Hematopoietic multipotent progenitor cell treated with erythropoietin and hydrocortisone succinate and interleukin-3 and kit ligand, for 8 days (in vitro differentiated cells): ENCODE measurements around the gene FDXR.

ENCODE experiments used
- DNase-seq: peaks from one replicate; pipeline ENCODE4 v3.0.0-alpha.2; 2015

Gene FDXR

DNA sequence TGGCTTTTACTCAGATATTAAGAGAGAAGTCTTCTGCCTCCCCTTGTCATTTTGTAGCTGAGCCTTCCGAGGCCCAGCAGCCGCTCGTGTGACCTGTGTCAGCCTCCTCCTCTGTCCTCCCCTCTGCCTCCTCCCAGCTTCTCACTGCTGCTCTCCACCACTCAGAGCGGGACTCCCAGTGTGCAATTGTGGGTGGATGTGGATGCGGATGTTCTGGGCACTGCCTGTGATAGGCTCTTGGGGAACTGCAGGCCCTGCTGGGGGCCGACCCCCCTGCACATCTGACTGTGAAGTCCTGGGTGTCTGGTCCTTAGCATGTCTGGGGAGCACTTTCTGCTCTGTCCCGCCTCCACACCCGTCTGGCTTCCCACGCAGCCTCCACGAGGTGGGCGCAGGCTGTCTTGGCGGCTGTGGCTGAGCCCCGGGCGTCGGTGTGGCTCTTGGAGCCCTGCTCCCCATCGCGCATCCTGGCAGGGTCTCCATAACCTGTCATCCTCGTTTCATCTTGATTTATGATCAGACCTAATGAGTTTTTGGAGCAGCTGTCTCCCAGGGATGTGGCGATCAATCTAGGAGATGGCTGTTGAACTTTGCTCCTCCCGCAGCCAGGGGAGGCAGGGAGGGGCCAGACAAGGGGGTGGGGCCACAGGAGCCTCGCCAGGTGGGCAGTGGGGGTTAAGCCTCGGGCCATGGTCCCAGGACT lies 41.2 kb downstream of the FDXR start:
- DNase-seq = no peak

DNA sequence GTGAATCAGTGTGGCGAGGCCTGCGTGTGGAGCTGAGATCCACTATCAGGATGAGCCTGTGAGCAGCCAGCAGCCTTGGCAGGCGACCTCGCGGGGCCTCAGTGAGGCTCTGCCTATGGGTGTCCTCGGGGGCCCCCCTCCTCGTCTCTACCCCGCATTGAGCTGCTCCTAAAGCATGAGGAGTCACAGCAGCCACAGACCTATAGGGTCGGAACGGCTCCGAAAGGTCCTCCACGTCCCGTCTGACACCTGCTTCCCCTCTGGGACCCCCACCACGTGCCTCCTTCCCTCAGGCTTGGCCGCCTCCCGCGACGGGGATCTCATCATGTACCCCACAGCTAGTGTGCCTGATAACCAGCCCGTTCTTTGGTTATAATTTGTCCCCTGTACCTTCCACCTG lies 41.9 kb downstream of the FDXR start:
- no peak for DNase-seq

DNA sequence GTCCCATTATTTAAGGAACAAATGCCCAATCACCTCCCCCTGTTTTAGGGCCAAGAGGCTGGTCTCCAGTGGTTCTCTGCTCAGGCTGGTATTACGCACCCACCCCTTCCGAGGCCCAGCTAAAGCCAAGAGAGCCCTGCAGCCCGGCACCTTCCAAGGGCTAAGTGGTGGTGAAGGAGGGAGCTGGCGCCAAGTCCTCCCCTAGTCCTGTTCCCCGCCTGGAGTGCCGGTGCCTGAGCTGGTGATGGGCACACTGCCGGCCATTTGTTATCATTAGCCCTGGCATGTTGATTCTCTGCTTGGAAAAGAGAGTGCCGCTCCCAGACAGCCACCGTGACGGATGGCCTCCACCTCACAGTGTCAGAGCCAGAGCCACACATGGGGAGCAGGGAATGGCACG lies 45.0 kb downstream of the FDXR start:
- DNase-seq = no peak

DNA sequence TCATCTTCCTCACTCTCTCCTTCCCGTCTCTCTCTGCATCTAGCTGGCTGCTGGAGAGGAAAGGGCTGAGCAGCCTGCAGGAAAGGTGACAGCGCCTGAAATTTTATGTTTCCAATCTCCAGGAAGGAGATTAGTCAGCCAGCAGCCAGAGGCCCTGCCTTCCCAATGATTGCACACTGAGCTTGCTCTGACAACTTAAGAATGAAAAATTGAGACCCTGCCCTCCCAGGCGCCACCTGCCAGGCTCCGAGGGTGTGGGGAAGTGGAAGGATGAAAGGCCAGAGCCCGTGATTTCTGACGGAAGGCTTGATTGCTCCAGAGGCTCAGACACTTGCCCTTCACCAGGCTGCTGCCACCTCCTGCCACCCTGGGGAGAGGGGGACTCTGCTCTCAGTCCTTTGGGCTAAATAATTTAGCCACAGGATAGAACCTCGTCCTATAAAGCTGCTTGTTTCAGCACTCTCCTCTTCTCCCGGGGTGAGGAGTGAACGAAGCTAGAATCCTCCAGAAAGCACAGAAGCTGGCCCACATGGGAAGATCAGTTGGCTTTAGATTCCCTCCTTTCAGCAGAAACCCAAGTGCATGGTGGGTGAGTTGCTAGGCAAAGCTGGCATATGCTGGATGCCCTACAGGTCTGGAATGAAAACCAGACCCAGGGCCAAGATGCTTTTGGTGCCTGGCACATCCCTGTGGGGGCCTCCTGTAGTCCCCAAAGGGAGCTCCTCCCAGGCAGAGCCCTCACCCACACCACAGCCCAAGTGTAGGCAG lies 46.7 kb downstream of the FDXR start:
- DNase-seq = no peak

DNA sequence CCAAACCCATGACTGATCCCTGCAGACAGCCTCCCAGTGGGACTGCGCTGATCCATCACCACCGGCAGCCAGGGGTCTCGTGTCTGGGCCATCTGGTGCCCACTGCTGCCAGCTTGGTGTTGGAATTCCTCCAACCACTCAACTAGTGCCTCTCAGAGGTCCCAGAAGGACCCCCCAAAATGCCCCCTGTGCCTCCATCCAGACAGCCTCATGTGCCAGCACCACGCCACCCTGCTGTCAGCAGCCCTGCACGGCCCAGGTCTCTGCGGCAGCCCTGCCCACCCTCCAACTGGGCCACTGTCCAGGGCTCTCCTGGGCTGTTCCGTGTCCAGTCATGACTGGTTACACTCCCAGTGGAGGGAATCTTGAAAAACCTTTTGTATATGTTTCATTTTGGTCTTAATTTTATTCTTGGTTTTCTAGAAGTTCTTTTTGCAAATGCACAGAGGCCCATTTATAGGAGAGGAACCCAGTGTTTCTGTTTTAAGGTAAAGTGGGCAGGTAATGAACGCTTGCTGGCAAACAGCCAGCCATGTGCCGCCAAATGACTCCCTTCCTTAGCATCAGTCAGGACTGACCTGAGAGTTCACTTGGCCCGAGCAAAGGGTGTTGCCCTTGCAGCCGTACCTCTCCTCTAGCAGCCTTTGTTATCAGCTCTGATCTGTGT lies 47.7 kb downstream of the FDXR start:
- DNase-seq = no peak

DNA sequence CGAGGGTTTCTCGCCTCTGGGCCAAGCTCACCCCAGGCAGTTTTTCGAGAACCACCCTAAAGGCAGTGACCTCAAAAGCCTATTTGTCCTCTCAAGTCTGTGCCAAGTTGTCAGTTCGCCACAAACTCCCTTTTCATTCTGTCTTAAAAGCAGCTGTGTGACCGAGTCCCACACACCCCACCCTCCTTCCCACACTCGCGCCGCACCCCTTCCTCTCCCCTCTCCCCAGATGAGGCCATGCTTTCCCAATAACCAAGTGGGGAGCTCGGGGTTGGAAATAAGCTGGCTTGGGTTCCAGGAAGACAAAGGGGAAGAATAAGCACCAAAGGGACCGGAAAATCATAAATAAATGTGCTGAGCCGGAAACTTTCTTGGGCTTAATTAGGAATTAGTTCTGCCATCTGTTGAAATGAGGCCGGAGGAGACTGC lies 49.8 kb downstream of the FDXR start:
- DNase-seq = no peak

DNA sequence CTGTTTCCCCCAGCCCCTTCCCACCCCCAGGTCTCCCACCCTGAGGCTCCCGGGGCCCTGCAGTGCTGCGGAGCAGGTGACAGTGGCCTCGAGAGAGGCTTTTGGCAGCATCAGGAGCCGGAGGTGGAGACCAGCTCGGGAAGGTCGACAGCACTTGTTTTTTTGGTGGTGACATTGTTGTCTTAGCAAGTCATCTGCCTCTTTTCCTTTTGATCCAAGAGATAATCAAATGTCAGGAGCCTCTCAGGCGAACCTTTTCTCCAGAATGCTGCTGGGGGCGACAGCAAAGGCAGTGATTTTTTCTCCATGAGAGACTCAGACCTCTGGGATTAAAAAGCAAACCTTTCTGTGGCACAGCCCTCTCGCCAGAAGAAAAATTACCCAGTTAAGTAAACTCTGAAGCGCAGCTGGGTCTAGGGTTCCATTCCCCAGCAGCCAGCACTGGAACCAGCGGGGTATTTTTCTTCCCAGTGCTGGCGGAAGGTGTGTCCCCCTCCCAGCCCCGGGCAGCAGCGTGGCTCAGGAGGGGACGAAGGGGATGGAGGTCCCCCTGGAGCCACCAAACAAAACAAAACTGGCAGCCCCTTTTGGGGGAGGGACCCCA lies 50.4 kb downstream of the FDXR start:
- DNase-seq = no peak

DNA sequence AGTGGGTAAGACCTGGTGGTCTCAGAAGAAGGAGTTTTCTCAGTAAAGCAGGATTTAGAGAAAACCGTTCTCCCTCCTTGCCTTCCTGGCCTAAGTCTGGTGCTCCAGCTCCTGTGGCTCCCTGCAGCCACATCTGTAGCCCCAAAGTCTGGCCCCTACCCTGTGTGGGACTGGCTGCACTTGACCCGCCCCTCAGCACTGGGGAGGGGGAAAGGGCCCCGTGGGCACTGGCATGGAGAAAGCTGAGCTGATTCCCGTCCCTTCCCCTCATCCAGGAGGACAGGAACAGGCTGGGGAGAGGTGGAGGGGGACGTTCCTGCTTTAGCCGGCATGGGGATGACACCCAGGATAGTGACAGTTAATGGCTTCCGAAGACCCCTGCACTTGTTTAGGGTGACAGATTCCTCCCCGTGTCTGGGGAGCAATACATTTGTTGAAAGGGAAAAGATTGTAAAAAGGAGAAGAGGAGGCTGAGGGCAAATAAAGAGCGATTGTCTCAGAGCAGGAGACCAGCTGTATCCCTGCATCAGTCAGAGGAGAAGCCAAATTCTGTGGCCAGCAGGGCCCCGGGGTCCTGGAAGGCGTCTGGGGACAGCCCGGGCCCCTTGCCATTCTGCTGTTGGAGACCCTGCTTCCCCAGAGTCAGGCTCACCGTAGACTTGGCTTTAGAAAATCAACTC lies 51.0 kb downstream of the FDXR start:
- no peak for DNase-seq

DNA sequence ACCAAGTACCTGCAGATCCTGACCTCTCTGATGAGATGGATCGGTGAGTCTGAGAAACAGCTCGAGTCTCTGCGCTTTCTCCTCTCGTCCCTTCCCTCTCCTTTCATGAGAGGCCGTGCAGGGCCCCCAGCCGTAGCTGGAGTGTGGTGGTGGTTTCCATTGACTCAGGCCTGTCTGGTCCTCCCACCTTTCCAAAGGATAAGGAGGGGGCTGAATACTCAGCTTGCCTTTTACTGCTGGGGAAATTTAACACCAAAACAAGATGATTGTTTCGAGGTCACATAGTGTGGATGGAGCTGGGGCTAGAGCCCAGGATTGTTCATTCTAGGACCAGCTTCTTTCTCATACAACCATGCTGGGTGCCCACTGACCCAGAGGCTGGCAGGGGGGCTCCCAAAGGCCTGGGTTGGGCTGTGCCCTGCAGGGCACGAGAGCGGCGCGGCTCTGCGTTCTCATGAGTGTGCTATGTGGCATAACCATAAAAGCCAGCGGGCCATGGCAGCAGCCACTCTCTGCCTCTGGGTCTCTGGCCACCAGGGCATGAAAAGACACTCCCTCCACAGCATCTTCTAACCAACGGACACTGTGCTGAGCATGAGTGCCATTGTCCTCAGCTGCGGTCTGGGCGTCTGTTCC lies 52.9 kb downstream of the FDXR start:
- no peak for DNase-seq

DNA sequence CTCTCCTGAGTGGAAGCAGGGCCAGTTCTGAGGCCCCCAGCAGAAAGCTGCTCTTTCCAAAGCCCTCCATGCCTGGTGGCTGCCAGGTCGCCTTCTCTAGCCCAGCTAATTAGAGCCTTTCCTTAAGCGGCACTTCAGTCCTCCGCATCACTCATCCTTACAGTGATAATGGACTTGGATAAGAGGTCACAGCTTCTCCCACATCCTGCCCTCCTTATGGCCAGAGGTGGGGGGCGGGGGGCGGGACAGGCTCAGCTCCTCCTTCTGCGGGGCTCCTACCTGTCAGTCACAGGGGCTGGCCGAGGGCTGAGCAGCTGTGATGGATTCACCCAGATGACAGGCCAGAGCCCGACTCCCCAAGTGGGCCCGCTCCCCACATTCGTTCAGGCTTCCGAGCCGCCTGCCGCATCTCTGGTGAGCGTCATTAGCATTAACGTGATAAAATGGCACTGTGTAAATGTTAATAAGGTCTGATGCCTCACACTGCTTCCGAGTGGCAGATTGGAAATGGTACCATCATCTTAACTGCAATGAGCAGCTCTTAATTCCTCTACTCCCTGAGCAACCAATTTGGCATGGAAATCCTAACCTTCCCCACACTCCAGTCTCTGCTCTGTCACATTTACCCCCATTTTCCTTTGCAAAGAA lies 54.4 kb downstream of the FDXR start:
- no peak for DNase-seq

DNA sequence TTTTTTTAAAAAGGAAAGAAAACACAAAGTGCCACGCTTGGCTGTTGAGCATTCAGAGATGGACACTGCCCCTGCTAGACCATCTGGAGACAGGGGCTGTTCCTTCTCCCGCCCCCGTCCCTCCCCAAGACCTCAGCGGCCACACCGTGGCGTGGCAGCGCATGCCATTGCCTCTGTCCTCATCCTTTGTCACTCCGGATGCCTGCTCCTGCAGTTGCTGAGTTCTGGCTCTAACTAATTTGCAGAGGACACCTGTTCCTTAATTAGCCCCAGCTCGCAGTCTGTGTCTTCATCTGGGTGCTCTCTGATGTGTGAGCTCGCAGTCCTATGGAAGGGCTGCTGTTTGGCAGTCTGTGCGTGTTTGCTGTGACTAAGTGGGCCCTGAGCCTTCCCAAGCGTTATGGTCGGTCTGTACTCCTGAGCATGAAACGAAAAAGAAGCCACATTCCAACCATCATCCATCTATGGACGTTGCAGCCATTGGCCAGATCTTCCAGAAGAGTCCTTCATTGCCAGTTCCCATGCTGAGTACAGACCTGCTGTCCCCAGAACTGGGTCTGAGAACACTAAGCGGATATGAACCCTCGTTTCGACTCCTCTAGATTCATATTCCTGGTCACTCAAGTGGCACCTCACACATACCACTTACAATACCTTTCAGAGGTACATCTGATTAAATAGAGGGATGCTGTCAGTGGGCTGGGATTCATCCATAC lies 55.7 kb downstream of the FDXR start:
- DNase-seq = no peak

DNA sequence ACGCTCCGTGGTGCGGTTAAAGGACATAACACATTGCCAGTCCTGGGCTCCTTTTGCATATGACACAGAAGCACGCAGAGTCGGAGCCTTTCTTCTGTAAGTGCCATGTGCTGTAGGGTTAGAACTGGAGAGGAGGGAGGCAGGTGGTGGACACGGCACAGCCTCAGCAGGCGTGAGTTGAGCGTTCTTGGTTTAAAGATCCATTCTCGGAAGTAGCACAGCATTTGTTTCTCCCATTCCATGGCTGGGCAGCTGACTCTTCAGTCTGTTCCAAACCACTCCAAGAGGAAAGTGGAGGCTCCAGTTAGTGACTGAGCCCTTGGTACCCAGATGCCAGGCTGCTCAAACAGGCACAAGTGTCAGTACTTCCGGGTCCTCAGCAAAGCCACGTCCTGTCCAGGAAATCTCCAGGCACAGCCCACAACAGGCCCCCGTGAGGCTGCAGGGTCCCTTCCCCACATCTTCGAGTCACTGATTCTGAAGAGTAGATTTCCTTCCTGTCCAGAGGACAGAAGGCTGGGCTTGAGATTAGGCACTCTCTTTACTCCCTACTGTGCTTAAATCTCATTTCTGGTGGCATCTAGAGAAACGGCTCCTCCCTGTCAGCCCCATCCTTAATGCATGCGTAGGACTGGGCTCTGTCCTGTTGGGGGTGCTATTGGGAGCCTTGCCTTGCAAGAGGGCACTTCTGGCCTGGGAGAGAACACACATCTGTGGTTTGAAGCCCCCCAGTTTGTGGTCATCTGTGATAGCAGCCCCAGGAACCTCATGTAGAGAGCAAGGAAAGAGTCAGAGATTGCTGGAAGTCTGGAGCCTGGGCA lies 57.0 kb downstream of the FDXR start:
- peak; percentile 7 for DNase-seq

DNA sequence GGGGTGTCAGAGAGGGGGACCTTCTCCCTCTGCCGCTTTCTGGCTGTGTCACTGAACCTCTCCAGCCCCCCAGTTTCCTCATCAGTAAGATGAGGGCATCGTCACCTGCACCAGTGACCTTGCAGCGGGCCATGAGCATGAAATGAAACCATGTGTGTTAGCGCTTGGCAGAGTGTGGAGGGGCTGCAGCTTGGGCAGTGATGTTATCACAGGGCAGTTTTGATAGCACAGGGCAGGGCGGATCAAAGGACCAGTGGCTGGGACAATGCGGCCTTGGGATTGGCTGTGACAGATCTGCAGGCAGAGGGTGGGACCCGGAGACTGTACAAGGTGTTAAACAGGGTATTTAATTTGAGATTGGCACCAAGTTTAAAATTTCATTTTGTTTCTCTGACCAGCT lies 57.7 kb downstream of the FDXR start:
- DNase-seq = no peak

DNA sequence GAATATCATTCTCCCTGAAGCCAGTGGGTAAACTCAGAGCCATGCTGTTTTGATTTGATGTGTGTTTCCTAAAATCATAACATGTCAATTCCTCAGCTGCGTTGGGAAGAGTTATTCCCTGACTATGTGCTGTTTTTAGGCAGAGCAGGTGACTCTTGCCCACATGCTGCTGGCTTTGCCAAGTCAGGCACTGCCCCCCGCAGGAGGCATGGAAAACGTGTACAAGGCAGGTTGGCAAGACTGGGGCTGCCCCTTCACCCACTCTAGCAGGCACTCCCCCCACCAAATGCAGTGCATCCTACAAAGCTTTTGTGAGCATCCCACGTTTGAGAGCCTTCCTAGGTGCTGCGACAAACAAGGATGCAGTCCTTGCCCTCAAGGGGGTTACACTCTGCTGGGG lies 58.3 kb downstream of the FDXR start:
- DNase-seq = peak; percentile 4
